ENCODE data around the gene SOWAHD.

- TF ChIP-seq POLR2A (IDR thresholded peaks at IDR 0.05; ENCODE audit: low read length) (no peak), GATA1 (IDR thresholded peaks at IDR 0.05; ENCODE audit: low read depth, low read length) (no peak)
These were observed at the start of gene SOWAHD for GRCh38 chrX:119757979-119758730.

All from erythroblast (primary cell).